Measurements from ENCODE around the gene ZNF791. TPM values are rescaled to one million over a fixed set of nuclear protein-coding genes. Genes with fewer than 3 reads are reported as not detected.
A peak's percentile ranks its signal among the peaks of the same experiment; 100 is the strongest.

Gene ZNF791
- total and polyA plus RNA-seq, 2 of the 13 experiments (the other 11 are each of a cell fraction or from before 2014, with no cell fraction given), result 12.8 to 17.4 TPM

GRCh38 chr19:12670159-12670928 lies 59.6 kb downstream of the ZNF791 start (continued):
- TF ChIP-seq KDM1A (CRISPR knock-in tag; IDR thresholded peaks at IDR 0.05), result no peak
- TF ChIP-seq MAX (IDR thresholded peaks at IDR 0.05), result no peak
- no peak for TF ChIP-seq ZNF749 (CRISPR knock-in tag; IDR thresholded peaks at IDR 0.05; ENCODE audit: borderline replicate concordance)
- TF ChIP-seq NRL (CRISPR knock-in tag; IDR thresholded peaks at IDR 0.05; ENCODE audit: borderline replicate concordance), result peak; percentile 31; the same call in 1 of the 2 replicates
- no peak for TF ChIP-seq TFE3 (CRISPR knock-in tag; IDR thresholded peaks at IDR 0.05)
- TF ChIP-seq MED8 (CRISPR knock-in tag; IDR thresholded peaks at IDR 0.05; ENCODE audit: insufficient replicate concordance), result no peak
- TF ChIP-seq GTF3A (CRISPR knock-in tag; conservative IDR thresholded peaks at IDR 0.05), result no peak
- TF ChIP-seq ZNF781 (CRISPR knock-in tag; IDR thresholded peaks at IDR 0.05; ENCODE audit: borderline replicate concordance, not compliant biosample characterization), result no peak
- no peak for TF ChIP-seq ZBTB42 (CRISPR knock-in tag; IDR thresholded peaks at IDR 0.05)
- no peak for TF ChIP-seq ZNF335 (CRISPR knock-in tag; IDR thresholded peaks at IDR 0.05)
- TF ChIP-seq ZNF44 (CRISPR knock-in tag; IDR thresholded peaks at IDR 0.05), result no peak
- no peak for TF ChIP-seq ZNF567 (CRISPR knock-in tag; IDR thresholded peaks at IDR 0.05; ENCODE audit: borderline replicate concordance)
- TF ChIP-seq CHCHD3 (CRISPR knock-in tag; IDR thresholded peaks at IDR 0.05), result no peak
- TF ChIP-seq CAMTA2 (CRISPR knock-in tag; IDR thresholded peaks at IDR 0.05; ENCODE audit: borderline replicate concordance), result no peak
- TF ChIP-seq MYNN (CRISPR knock-in tag; IDR thresholded peaks at IDR 0.05; ENCODE audit: low read depth), result no peak
- TF ChIP-seq ZNF609 (CRISPR knock-in tag; IDR thresholded peaks at IDR 0.05; ENCODE audit: borderline replicate concordance), result no peak
- TF ChIP-seq ZNF367 (CRISPR knock-in tag; IDR thresholded peaks at IDR 0.05; ENCODE audit: borderline replicate concordance), result no peak
- 0 out of 2 replicates have a peak, but pooled peaks have one; percentile 13 for TF ChIP-seq ZNF891 (CRISPR knock-in tag; IDR thresholded peaks at IDR 0.05)
- TF ChIP-seq SMARCC2 (IDR thresholded peaks at IDR 0.05), result no peak
- TF ChIP-seq ZNF292 (CRISPR knock-in tag; IDR thresholded peaks at IDR 0.05; ENCODE audit: borderline replicate concordance, low read depth), result no peak
- TF ChIP-seq ZNF558 (CRISPR knock-in tag; IDR thresholded peaks at IDR 0.05; ENCODE audit: borderline replicate concordance), result no peak; the same call in 1 of the 2 replicates
